Effector memory CD4-positive, alpha-beta T cell (primary cell): ENCODE data around the gene LRSAM1.

ENCODE experiments used
- DNase-seq, 3 donors: peaks; one replicate each; pipeline ENCODE4 v3.0.0-alpha.2; 2020
- H3K27ac ChIP-seq: 2 replicates; pipeline ENCODE4 v1.7.0; 2013; ENCODE audit warnings: mild to moderate bottlenecking, low read length, moderate library complexity; ENCODE audit not compliant: insufficient read depth, poor library complexity, severe bottlenecking
- H3K27me3 ChIP-seq: replicated peaks from 2 replicates; pipeline ENCODE4 v1.7.0; 2013; ENCODE audit warnings: mild to moderate bottlenecking, low read length; ENCODE audit not compliant: insufficient read depth, control insufficient read depth, poor library complexity, severe bottlenecking
- H3K36me3 ChIP-seq: 2 replicates; pipeline ENCODE4 v1.7.0; 2013; ENCODE audit warnings: mild to moderate bottlenecking, low read length, moderate library complexity; ENCODE audit not compliant: control insufficient read depth, insufficient read depth
- H3K4me1 ChIP-seq: 2 replicates; pipeline ENCODE4 v1.7.0; 2013; ENCODE audit warnings: low read length, mild to moderate bottlenecking; ENCODE audit not compliant: control insufficient read depth, insufficient read depth, poor library complexity, severe bottlenecking
- H3K4me3 ChIP-seq: 2 replicates; pipeline ENCODE4 v1.7.0; 2013; ENCODE audit warnings: low read length, low read depth, mild to moderate bottlenecking; ENCODE audit not compliant: insufficient read depth, poor library complexity, severe bottlenecking
- H3K9me3 ChIP-seq: 2 replicates; pipeline ENCODE4 v1.7.0; 2013; ENCODE audit warnings: mild to moderate bottlenecking, low read length, moderate library complexity; ENCODE audit not compliant: control insufficient read depth

Gene LRSAM1

DNA sequence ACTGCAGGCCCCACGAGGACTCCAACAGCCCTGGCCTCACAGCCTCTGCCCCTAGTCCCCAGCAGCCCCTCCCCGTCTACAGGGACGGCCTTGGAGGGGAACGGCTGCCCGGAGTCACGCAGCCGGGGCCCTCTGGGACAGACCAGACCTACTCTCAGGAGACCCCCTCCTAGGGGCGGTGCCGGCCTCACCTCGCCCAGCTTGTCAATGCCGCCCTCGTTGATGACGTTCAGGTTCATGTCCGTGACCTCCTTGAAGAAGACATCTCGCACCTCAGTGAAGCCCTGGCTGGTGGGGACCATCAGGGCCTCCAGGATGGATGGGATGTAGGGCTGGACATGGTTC lies 58.6 kb downstream of the LRSAM1 start:
- DNase-seq = no peak
- Histone ChIP-seq H3K36me3 (peaks cover 23% of the 10 kb centered on the region), H3K27ac (no peak overlapping the region)

DNA sequence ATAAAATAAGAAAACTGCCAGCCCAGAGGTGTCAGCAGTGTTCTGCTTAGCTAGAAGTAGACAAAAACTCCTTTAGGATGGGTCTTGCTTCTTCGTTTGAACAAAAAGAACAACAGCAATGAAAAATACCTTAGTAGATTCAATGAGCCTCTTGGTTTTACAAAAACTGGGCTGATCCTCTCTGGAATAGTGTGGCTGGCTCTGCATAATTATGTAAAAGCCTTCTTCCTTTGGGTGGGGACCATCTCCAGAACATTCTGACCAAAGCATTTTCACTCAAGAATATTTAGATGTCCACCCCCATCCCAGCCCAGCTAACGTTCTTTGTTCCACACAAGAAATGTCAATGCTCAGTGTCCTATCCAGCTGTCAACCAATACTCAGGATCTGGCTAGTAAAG lies 63.2 kb downstream of the LRSAM1 start:
- H3K4me3 ChIP-seq = no peak overlapping the region
- no peaks in the 10 kb centered on the region for H3K36me3 ChIP-seq
- no peaks in the 10 kb centered on the region for H3K4me1 ChIP-seq
- no peaks in the 10 kb centered on the region for H3K9me3 ChIP-seq
- DNase-seq = no peak
- no peaks in the 10 kb centered on the region for H3K27me3 ChIP-seq
- no peak overlapping the region for H3K27ac ChIP-seq

More for the DNA sequence above, 58.6 kb downstream of the LRSAM1 start:
- Histone ChIP-seq H3K9me3 (no peaks in the 10 kb centered on the region), H3K27me3 (no peaks in the 10 kb centered on the region), H3K4me3 (no peak overlapping the region), H3K4me1 (no peaks in the 10 kb centered on the region)

DNA sequence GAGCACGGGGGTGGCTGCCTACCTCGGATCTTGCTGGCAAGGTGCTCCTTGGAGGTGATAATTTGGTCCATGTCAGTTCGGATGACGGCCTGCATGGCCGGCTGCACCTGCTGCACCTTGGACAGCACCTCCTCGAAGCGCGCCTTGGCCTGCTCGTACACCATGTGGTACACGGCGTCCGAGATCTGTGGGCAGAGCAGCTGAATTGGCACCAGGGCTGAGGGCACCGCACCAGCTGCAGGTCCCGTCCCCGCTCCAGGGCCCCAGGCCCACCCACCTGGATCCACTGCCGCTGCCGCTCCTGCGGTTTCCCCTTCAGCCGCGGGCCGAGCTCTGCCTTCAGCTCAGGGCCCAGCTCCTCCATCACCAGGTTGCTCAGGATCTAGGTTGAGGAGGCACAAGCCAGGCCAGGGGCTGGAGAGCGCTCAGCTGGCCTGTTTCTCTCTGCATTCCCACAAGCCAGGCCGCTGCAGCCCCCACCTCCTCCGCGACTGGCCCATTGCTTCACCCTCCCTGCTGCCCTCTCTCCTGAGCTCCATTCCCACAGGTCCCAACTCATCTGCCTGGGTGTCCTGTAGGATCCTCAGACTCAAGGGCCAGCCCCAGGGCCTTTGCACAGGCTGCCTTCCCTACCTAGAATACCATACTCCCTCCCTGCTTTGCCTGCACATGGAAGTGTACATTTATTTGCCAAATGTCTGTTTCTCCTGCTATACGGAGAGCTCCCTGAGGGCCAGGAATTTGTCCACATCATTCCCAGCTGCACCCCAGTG lies 65.7 kb downstream of the LRSAM1 start:
- Histone ChIP-seq H3K4me1 (no peaks in the 10 kb centered on the region), H3K27ac (no peak overlapping the region), H3K9me3 (no peaks in the 10 kb centered on the region), H3K4me3 (no peak overlapping the region), H3K36me3 (no peaks in the 10 kb centered on the region), H3K27me3 (no peaks in the 10 kb centered on the region)
- no peak for DNase-seq

DNA sequence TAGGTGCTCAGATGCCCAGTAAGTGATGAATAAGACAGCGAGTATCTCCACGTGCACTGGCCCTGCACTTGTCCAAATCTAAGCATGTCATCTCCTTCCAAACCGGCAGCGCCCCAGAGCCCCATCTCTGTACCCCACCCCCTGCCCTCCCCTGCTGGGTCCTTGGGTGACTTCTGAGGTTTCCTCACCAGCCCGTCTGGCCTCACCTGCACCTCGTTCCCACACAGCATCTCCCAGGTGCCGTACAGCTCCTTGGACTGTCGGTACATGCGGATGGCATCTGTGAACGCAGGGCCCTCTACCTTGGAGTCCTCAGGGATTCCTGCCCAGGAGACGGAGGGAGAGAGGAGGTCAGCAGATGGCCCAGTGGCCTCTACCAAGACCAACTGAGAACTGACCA lies 66.3 kb downstream of the LRSAM1 start:
- Histone ChIP-seq H3K27ac (no peak overlapping the region), H3K9me3 (no peaks in the 10 kb centered on the region), H3K27me3 (no peaks in the 10 kb centered on the region), H3K36me3 (no peaks in the 10 kb centered on the region), H3K4me1 (no peaks in the 10 kb centered on the region), H3K4me3 (no peak overlapping the region)
- no peak for DNase-seq

DNA sequence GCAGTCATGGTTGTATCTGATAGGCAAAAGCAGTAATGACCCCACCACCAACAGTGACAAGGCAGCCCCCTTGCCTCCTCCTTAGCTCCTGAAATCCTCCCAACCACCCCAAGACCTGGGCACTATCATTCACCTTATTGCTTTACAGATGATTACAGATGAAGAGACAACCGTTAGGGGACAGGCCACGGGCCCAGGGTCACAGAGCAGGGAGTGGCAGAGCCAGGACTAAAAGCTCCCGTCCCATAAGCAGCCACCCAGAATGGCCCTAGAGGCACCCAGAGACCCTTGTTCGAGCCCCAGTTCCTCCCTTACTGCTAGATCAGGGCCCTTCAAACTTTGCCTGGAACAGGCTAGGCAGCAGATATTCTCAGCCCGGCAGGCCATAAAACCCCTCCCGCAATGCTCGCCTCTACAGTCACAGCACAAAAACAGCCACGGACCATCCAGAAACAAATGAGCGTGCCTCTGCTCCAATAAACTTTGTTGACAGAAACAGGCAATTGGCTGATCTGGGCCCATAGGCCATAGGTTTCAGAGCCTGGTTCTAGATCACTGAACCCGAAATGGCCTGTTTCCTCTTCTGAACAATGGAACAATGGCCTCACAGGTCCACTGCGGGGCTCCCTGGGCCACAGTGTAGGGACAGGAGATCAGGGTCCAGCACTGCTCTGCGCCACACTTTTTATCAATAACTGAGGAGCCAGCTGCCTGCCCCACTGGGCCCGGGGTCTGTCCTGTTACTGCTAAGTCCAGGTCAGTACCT lies 67.0 kb downstream of the LRSAM1 start:
- Histone ChIP-seq H3K9me3 (no peaks in the 10 kb centered on the region), H3K4me1 (no peaks in the 10 kb centered on the region), H3K36me3 (peaks cover under 1% of the 10 kb centered on the region), H3K27me3 (no peaks in the 10 kb centered on the region), H3K27ac (no peak overlapping the region), H3K4me3 (no peak overlapping the region)
- no peak for DNase-seq

DNA sequence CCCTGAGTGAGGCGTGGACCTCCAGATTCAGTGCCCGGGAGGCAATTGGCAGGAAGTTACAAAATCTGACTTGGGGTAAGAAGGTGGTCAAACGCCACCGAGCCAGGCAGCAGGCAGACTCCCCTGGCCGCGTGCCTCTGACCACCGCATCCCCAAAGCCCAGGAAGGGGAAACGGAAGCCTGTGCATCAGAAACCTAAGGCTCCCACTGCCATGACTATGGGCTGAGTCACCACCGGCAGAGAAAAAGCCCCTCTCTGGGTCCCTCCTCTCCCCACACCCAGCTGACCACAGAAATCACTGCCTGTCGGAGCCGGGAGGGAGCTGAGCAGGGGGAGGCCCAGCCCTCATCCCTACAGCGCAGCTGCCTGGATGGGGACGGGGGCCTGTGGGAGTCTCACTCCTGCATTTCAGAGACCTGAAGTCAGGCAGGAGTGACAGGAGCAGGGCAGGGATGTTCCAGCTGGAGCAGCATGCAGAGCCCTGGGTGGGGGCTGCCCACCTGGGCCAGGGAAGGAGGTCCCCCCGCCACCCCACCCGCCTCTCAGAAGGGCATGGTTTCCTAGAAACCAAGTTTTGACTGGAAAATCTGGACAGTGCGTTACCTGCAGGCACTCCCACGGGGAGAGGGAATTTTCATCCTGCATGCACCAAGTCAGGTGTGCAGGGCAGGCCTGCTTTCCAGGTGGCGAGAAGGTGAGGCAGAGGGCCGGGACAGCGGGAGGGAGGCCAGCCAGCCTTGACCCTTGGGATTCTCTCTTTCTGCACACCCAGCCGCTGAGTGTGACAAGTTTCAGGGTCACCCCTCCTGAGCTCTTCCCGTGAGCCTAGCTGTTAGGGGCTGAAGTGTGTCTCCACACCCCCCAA lies 68.2 kb downstream of the LRSAM1 start:
- H3K36me3 ChIP-seq = peaks cover 13% of the 10 kb centered on the region
- H3K4me1 ChIP-seq = no peaks in the 10 kb centered on the region
- H3K27me3 ChIP-seq = no peaks in the 10 kb centered on the region
- no peak overlapping the region for H3K27ac ChIP-seq
- no peak for DNase-seq
- no peak overlapping the region for H3K4me3 ChIP-seq
- H3K9me3 ChIP-seq = no peaks in the 10 kb centered on the region

DNA sequence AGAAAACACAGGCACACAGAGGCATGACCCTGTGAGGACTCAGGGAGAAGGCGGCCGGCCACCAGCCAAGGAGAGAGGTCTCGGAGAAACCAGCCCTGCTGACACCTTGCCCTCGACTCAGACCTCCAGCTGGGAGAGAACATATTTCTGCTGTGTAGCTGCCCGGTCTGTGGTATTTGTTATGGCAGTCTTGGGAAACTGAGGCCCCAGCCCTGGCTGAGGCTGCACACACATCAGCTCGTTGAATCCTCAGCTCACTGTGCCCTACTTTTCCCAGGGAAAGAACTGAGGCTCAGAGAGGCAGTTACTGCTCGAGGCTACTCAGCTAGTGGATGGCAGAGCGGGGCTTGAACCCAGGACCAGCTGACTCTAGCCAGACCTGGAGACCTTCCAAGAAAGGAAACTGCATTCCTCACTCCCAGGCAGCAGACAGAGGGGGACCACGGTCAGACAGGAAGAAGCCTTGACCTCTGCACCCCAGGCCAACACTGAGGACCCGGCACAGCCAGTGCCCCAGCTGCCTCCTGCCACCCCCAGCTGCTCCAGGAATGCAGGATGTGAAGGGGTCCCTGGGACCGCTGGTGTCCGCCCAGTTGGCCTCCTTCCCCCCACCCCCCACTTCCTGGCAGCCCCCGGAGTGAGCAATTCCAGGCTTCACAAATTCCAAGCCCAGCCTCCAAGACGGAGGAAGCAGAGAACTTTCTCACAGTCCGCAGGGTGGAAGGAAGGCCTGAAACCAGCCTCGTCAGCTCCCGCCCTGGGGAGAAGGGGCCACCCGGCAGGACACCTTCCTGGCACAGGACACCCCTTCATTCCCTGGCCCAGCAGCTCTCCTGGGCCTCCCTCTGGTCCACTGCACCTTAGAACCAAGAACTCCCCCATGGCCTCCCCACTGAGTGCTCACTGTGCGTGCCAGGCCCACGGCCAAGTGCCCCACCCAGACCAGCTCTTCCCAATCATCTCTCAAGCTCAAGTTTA lies 69.9 kb downstream of the LRSAM1 start:
- Histone ChIP-seq H3K27ac (no peak overlapping the region), H3K9me3 (peaks cover 4% of the 10 kb centered on the region), H3K27me3 (no peaks in the 10 kb centered on the region), H3K36me3 (peaks cover 24% of the 10 kb centered on the region), H3K4me1 (no peaks in the 10 kb centered on the region), H3K4me3 (no peak overlapping the region)
- no peak for DNase-seq

DNA sequence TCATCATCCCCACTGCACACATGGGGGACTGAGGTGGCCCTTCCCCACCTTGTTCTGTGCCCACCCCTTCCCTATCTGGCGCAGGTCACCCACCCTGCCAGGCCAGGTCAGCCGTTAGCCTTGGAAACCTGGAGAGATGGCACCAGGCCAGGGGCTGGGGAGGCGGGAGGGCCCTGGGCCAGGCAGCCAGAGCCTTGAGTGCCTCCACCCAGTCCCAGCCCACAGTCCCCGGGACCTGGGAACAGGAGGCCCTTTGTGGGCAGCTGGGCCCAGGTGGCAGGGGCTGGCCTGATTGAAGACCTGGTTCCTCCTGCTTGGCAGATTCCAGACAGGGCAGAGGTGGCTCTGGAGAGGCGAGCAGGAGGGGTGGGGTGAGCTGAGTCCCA lies 70.6 kb downstream of the LRSAM1 start:
- H3K9me3 ChIP-seq = peaks cover 4% of the 10 kb centered on the region
- H3K27me3 ChIP-seq = no peaks in the 10 kb centered on the region
- H3K4me1 ChIP-seq = no peaks in the 10 kb centered on the region
- no peak overlapping the region for H3K4me3 ChIP-seq
- H3K36me3 ChIP-seq = peaks cover 24% of the 10 kb centered on the region
- DNase-seq = no peak
- H3K27ac ChIP-seq = no peak overlapping the region

DNA sequence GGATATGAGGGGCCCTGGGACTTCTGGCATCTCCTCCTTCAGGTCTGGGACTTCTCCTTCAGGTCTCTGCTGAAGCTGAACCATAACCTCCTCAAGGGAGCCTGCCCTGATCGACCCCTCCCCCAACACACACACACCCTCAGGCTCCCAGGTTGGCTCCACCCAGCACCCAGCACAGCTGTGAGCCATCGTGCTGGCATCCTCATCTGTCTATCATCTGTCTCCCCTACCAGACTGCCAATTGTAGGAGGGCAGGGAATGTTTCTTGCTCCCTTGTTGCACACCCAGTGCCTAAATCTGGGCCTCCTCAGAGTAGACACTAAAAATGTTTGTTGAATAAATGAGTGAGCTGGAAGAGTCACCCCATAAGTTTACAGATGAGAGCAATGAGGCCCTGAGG lies 71.4 kb downstream of the LRSAM1 start:
- DNase-seq = no peak

More for the DNA sequence above, 71.4 kb downstream of the LRSAM1 start:
- H3K27me3 ChIP-seq = no peaks in the 10 kb centered on the region
- peaks cover 4% of the 10 kb centered on the region for H3K9me3 ChIP-seq
- H3K36me3 ChIP-seq = peaks cover 24% of the 10 kb centered on the region
- no peaks in the 10 kb centered on the region for H3K4me1 ChIP-seq
- no peak overlapping the region for H3K4me3 ChIP-seq
- no peak overlapping the region for H3K27ac ChIP-seq
